ENCODE data around the gene PKD1.

PKD1 gene

GRCh38 chr16:2090481-2090776 is 45.3 kb downstream of the PKD1 start:
- no peaks in the 10 kb centered on the region for H3K9me3 Mint-ChIP-seq
- H3K27me3 Mint-ChIP-seq (ENCODE audit: low read depth) = no peaks in the 10 kb centered on the region
- no peak overlapping the region for H3K4me3 Mint-ChIP-seq
- no peak for DNase-seq (ENCODE audit: low spot score)
- H3K27ac Mint-ChIP-seq = no peak overlapping the region
- no peaks in the 10 kb centered on the region for H3K4me1 Mint-ChIP-seq (ENCODE audit: low read depth)
- H3K36me3 Mint-ChIP-seq (ENCODE audit: low read depth) = peaks cover 4% of the 10 kb centered on the region

DNA sequence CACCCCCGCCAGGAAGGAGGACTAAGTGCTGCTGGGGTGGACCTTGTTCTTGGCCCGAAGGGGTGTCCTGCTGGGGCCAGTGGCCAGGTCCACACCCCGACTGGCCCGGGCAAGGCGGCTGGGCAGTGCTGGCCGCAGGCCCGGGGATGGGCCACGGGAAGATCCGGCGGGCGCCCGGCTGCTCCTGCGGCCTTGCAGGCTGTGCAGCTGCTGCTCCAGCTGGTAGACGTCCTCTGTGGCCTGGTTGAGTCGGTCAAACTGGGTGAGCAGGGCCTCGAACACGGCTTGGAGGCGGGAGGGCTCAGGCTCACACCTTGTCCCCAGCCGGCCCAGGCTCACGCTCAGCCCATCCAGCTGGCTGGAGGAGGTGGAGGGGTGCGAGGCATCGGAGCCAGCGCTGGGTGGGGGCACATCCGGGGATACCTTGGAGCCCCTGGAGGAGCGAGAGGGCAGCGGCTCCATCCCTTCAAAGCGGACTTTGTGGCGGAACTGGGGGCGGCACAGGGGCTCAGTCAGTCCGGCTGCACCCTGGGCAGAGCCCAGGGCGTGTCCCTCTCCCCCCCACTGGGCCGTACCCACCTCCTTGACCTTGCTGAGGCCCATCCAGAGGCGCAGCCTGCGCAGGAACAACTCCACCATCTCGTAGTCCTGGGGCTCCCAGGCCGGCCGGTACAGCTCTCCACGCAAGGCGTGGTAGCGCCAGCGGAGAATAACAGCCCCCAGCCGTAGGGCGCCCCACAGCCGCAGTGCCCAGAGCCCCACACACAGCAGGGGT is 45.8 kb downstream of the PKD1 start:
- Mint-ChIP-seq H3K4me3 (no peak overlapping the region), H3K4me1 (ENCODE audit: low read depth) (no peaks in the 10 kb centered on the region), H3K36me3 (ENCODE audit: low read depth) (peaks cover 4% of the 10 kb centered on the region), H3K9me3 (no peaks in the 10 kb centered on the region), H3K27ac (no peak overlapping the region), H3K27me3 (ENCODE audit: low read depth) (no peaks in the 10 kb centered on the region)
- no peak for DNase-seq (ENCODE audit: low spot score)

DNA sequence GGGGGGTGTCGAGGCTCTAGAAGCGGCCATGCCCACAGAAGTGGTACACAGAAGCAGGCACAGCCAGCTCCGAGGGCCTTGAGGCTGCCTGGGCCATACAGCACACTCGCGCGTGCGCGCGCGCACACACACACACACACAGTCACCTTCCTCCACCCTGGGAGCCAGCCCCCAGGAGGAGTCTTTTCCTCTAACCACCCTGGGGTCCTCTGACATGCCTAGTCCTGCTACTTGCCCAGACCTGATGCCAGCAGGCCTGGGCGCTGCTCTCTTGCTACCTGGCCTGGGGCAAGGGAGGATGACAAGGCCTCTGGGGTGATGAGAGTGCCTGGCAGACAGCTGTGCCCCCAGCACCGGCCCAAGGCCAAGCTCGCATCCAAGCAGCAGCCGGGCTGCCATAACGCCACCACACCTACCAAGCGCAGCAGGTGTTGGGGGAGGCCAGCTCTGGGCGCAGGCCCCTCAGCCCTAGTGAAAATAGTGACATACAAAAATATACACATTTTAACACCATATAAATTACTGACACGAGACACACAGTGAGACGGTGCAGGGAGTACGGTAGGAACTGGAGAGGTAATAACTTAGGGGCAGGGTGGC is 46.8 kb downstream of the PKD1 start:
- H3K4me1 Mint-ChIP-seq (ENCODE audit: low read depth) = no peaks in the 10 kb centered on the region

DNA sequence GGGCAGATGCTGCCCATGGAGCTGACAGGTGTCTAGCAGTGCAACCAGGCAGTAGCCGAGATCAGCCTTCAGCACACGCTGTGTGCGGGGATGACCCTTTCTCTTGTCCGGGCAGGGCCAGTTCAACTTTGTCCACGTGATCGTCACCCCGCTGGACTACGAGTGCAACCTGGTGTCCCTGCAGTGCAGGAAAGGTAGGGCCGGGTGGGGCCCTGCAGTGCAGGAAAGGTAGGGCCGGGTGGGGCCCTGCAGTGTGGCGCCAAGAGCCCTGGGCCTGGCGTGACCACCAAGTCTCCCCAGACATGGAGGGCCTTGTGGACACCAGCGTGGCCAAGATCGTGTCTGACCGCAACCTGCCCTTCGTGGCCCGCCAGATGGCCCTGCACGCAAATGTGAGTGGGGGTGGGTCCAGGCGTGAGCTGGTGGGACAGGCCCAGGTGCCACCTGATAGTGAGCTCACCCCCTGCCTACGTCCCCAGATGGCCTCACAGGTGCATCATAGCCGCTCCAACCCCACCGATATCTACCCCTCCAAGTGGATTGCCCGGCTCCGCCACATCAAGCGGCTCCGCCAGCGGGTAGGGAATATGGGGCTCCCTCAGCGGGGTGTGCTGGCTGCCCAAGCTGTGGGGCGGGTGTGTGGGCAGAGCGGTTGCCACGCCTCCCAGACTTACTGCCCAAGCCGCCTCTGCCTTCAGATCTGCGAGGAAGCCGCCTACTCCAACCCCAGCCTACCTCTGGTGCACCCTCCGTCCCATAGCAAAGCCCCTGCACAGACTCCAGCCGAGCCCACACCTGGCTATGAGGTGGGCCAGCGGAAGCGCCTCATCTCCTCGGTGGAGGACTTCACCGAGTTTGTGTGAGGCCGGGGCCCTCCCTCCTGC is 47.7 kb downstream of the PKD1 start:
- no peaks in the 10 kb centered on the region for H3K4me1 Mint-ChIP-seq (ENCODE audit: low read depth)
- H3K4me3 Mint-ChIP-seq = no peak overlapping the region
- H3K9me3 Mint-ChIP-seq = no peaks in the 10 kb centered on the region
- no peaks in the 10 kb centered on the region for H3K27me3 Mint-ChIP-seq (ENCODE audit: low read depth)
- no peak for DNase-seq (ENCODE audit: low spot score)
- H3K36me3 Mint-ChIP-seq (ENCODE audit: low read depth) = peaks cover 4% of the 10 kb centered on the region
- no peak overlapping the region for H3K27ac Mint-ChIP-seq

More for the DNA sequence above, 46.8 kb downstream of the PKD1 start:
- peaks cover 4% of the 10 kb centered on the region for H3K36me3 Mint-ChIP-seq (ENCODE audit: low read depth)
- no peak overlapping the region for H3K4me3 Mint-ChIP-seq
- DNase-seq (ENCODE audit: low spot score) = no peak
- H3K9me3 Mint-ChIP-seq = no peaks in the 10 kb centered on the region
- H3K27ac Mint-ChIP-seq = no peak overlapping the region
- no peaks in the 10 kb centered on the region for H3K27me3 Mint-ChIP-seq (ENCODE audit: low read depth)

DNA sequence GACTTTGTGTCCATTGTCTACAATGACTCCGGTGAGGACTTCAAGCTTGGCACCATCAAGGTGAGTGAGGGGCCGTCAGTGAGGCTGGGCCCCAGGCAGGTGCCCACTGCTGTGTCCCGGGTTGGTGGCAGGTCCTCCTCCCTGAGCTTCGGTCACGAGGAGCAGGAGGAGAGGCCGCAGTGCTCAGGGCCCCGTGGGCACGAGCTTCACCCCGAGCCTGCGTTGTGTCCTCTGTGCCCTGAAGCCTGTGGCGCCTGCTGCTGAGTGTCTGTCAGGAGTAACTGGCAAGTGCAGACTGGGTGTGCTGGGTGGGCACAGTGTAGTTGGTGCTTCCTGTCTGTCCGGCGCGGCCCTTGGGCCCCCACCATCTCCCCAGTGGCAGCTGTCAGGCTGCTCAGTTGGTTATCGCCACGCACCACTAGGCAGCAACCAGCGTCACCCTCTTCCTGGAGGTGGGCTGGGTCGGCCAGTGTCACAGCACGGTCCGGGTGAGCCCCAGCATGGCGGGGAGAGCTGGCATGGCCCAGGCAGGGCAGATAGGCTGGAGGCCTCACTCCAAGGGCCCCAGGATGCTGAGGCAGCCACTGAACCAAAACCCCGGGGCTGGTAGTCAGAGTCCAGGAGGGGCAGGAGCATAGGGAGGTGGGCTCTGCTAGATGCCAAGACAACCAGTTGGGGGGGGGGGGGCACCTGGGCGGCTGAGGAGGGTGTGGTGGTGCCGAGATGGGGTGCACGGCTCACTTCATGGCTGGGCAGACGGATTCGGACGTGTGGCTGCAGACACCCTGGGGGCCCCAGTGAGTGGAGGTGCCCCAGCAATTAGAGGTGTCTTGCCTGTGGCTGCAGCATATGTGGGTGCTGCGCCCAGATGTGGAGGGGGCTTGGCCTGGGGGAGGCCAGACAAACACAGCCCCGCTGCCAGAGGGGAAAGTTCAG is 48.6 kb downstream of the PKD1 start:
- Mint-ChIP-seq H3K36me3 (ENCODE audit: low read depth) (peaks cover 4% of the 10 kb centered on the region), H3K4me1 (ENCODE audit: low read depth) (no peaks in the 10 kb centered on the region), H3K4me3 (no peak overlapping the region), H3K9me3 (no peaks in the 10 kb centered on the region), H3K27ac (no peak overlapping the region), H3K27me3 (ENCODE audit: low read depth) (no peaks in the 10 kb centered on the region)
- DNase-seq (ENCODE audit: low spot score) = no peak

GRCh38 chr16:2086106-2086742 is 49.5 kb downstream of the PKD1 start:
- Mint-ChIP-seq H3K27ac (no peak overlapping the region), H3K27me3 (ENCODE audit: low read depth) (no peaks in the 10 kb centered on the region), H3K9me3 (no peaks in the 10 kb centered on the region), H3K4me3 (no peak overlapping the region), H3K4me1 (ENCODE audit: low read depth) (no peaks in the 10 kb centered on the region), H3K36me3 (ENCODE audit: low read depth) (peaks cover 4% of the 10 kb centered on the region)
- no peak for DNase-seq (ENCODE audit: low spot score)

DNA sequence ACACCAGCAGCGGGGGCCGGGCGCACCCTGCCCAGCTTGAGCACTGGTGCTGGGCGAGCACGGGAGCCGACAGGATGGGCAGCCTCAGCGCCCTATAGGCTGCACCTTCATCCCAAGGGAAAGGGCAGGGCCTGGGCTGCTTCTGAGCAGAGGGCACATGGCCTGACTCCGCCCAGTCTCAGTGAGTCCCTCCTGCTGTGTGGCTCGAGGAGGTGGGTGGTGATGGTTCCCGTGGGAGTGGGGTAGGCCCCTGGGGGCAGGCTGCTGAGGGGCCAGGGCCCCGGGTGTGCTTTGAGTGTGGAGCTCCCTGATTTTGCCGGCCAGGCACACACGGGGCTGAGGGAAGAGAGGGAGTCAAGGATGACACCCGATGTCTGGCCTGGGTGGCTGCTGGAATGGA is 50.0 kb downstream of the PKD1 start:
- Mint-ChIP-seq H3K9me3 (no peaks in the 10 kb centered on the region), H3K36me3 (ENCODE audit: low read depth) (peaks cover 4% of the 10 kb centered on the region), H3K4me1 (ENCODE audit: low read depth) (no peaks in the 10 kb centered on the region), H3K4me3 (no peak overlapping the region), H3K27ac (no peak overlapping the region), H3K27me3 (ENCODE audit: low read depth) (no peaks in the 10 kb centered on the region)
- DNase-seq (ENCODE audit: low spot score) = no peak

GRCh38 chr16:2084895-2085625 is 50.6 kb downstream of the PKD1 start:
- Mint-ChIP-seq H3K9me3 (no peaks in the 10 kb centered on the region), H3K36me3 (ENCODE audit: low read depth) (peaks cover 2% of the 10 kb centered on the region), H3K4me1 (ENCODE audit: low read depth) (no peaks in the 10 kb centered on the region), H3K27me3 (ENCODE audit: low read depth) (no peaks in the 10 kb centered on the region), H3K4me3 (no peak overlapping the region), H3K27ac (no peak overlapping the region)
- DNase-seq (ENCODE audit: low spot score) = no peak

GRCh38 chr16:2083876-2084780 is 51.6 kb downstream of the PKD1 start:
- DNase-seq (ENCODE audit: low spot score) = no peak
- Mint-ChIP-seq H3K4me1 (ENCODE audit: low read depth) (no peaks in the 10 kb centered on the region), H3K36me3 (ENCODE audit: low read depth) (peaks cover 1% of the 10 kb centered on the region), H3K27ac (no peak overlapping the region), H3K9me3 (no peaks in the 10 kb centered on the region), H3K4me3 (no peak overlapping the region), H3K27me3 (ENCODE audit: low read depth) (no peaks in the 10 kb centered on the region)

DNA sequence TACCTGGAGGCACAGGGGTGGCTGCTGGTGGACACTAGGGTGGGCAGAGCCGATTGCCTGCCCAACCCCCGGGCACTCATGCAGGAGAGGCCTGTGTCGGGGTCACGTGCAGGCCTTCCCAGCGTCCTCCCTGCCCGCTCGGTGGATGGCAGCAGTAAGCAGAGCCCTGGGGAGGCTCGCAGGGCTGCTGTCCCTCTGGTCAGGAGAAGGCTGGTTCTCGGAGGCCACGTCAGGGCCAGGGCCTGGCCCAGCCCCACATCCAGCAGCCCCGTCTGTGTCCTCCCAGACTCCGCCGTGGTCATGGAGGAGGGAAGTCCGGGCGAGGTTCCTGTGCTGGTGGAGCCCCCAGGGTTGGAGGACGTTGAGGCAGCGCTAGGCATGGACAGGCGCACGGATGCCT is 52.3 kb downstream of the PKD1 start:
- Mint-ChIP-seq H3K27ac (no peak overlapping the region), H3K36me3 (ENCODE audit: low read depth) (no peaks in the 10 kb centered on the region), H3K4me1 (ENCODE audit: low read depth) (no peaks in the 10 kb centered on the region), H3K4me3 (no peak overlapping the region), H3K9me3 (no peaks in the 10 kb centered on the region), H3K27me3 (ENCODE audit: low read depth) (no peaks in the 10 kb centered on the region)
- DNase-seq (ENCODE audit: low spot score) = no peak

DNA sequence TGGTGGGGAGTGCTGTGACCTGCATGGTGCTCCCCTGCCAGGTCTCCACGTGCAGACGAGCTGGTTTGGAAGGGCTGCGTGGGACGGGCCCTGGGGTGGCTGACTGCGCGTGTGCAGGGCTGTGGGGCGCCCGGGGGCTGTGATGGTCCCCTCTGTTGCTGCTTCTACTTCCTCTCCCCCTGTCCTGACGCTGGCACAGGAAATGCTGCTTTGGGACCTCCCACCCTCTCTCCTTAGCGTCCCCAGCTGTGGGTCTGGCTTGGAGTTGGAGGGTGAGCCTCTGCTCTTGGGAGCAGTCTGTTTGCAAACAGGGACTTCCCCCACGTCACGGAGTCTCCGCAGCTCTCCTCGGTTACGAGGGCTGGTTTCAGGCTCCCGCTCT is 52.7 kb downstream of the PKD1 start:
- Mint-ChIP-seq H3K27ac (no peak overlapping the region), H3K36me3 (ENCODE audit: low read depth) (no peaks in the 10 kb centered on the region), H3K9me3 (no peaks in the 10 kb centered on the region), H3K27me3 (ENCODE audit: low read depth) (no peaks in the 10 kb centered on the region), H3K4me1 (ENCODE audit: low read depth) (no peaks in the 10 kb centered on the region), H3K4me3 (no peak overlapping the region)
- DNase-seq (ENCODE audit: low spot score) = no peak

Measured in T-helper 2 cell treated with Interferon-gamma antibody and Interleukin-4, amounts not matched to agents 5 μg/mL and 100 μg/mL, for 36 hours (primary cell).